HCT116 (cell line): ENCODE measurements around the gene GALNT7.

Source experiments
- CEBPB ChIP-seq: IDR thresholded peaks from 2 replicates; pipeline ENCODE4 v1.6.1; 2012; ENCODE audit warnings: low read depth
- EZH2 ChIP-seq: fragments of 200-600 bp; sonication (generic); IDR thresholded peaks from 2 replicates; pipeline ENCODE4 v1.6.1; 2017; ENCODE audit warnings: antibody characterized with exemption, mixed run types
- MAX ChIP-seq: IDR thresholded peaks from 2 replicates; pipeline ENCODE4 v1.6.1; 2012
- POLR2A ChIP-seq: IDR thresholded peaks from 2 replicates; pipeline ENCODE4 v1.7.0; 2011; ENCODE audit warnings: borderline replicate concordance; ENCODE audit not compliant: insufficient read depth, insufficient read length; ENCODE audit errors: extremely low read depth
- YY1 ChIP-seq: IDR thresholded peaks from 2 replicates; pipeline ENCODE4 v1.6.1; 2011; ENCODE audit warnings: low read length, low read depth, moderate library complexity, mild to moderate bottlenecking; ENCODE audit not compliant: insufficient replicate concordance; ENCODE audit errors: extremely low read depth
- TF ChIP-seq, protein P1 (sequence below), 3 experiments: fragments of 200-600 bp in 1 of 3; sonication (generic) in 1 of 3; IDR thresholded peaks in 2 of 3; conservative IDR thresholded peaks in 1 of 3; 2 replicates each; pipeline ENCODE4 v1.5.1; 2012 to 2017; ENCODE audit warnings: low read depth in 2 of 3, low read length in 2 of 3, antibody characterized with exemption in 1 of 3, borderline replicate concordance in 1 of 3, control low read depth in 1 of 3, mild to moderate bottlenecking in 1 of 3, mixed read lengths in 1 of 3, mixed run types in 1 of 3, moderate library complexity in 1 of 3; ENCODE audit not compliant: insufficient read depth in 1 of 3
- TF ChIP-seq, protein P2 (sequence below): IDR thresholded peaks from 2 replicates; pipeline ENCODE4 v1.6.1; 2012; ENCODE audit warnings: low read depth

GRCh38 chr4:173166491-173166890, 2.1 kb upstream of the GALNT7 start:
- TF ChIP-seq, protein P1, sequence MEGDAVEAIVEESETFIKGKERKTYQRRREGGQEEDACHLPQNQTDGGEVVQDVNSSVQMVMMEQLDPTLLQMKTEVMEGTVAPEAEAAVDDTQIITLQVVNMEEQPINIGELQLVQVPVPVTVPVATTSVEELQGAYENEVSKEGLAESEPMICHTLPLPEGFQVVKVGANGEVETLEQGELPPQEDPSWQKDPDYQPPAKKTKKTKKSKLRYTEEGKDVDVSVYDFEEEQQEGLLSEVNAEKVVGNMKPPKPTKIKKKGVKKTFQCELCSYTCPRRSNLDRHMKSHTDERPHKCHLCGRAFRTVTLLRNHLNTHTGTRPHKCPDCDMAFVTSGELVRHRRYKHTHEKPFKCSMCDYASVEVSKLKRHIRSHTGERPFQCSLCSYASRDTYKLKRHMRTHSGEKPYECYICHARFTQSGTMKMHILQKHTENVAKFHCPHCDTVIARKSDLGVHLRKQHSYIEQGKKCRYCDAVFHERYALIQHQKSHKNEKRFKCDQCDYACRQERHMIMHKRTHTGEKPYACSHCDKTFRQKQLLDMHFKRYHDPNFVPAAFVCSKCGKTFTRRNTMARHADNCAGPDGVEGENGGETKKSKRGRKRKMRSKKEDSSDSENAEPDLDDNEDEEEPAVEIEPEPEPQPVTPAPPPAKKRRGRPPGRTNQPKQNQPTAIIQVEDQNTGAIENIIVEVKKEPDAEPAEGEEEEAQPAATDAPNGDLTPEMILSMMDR (IDR thresholded peaks at IDR 0.05 in 2 of 3, conservative IDR thresholded peaks at IDR 0.05 in 1 of 3; ENCODE audit: borderline replicate concordance in 1 of 3, insufficient read depth in 1 of 3, low read depth in 2 of 3, low read length in 2 of 3) = no peak
- no peak for TF ChIP-seq EZH2
- TF ChIP-seq POLR2A = no peak
- TF ChIP-seq YY1 = no peak
- no peak for TF ChIP-seq MAX
- TF ChIP-seq CEBPB = no peak
- TF ChIP-seq, protein P2, sequence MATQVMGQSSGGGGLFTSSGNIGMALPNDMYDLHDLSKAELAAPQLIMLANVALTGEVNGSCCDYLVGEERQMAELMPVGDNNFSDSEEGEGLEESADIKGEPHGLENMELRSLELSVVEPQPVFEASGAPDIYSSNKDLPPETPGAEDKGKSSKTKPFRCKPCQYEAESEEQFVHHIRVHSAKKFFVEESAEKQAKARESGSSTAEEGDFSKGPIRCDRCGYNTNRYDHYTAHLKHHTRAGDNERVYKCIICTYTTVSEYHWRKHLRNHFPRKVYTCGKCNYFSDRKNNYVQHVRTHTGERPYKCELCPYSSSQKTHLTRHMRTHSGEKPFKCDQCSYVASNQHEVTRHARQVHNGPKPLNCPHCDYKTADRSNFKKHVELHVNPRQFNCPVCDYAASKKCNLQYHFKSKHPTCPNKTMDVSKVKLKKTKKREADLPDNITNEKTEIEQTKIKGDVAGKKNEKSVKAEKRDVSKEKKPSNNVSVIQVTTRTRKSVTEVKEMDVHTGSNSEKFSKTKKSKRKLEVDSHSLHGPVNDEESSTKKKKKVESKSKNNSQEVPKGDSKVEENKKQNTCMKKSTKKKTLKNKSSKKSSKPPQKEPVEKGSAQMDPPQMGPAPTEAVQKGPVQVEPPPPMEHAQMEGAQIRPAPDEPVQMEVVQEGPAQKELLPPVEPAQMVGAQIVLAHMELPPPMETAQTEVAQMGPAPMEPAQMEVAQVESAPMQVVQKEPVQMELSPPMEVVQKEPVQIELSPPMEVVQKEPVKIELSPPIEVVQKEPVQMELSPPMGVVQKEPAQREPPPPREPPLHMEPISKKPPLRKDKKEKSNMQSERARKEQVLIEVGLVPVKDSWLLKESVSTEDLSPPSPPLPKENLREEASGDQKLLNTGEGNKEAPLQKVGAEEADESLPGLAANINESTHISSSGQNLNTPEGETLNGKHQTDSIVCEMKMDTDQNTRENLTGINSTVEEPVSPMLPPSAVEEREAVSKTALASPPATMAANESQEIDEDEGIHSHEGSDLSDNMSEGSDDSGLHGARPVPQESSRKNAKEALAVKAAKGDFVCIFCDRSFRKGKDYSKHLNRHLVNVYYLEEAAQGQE = no peak
